HUES6 (cell line): ENCODE measurements around the gene OR9G4.

Experiments
- H3K27ac ChIP-seq: 2 replicates; pipeline ENCODE4 v1.7.0; 2013; ENCODE audit warnings: low read depth, mild to moderate bottlenecking, low read length, inconsistent platforms
- H3K27me3 ChIP-seq: 2 replicates; pipeline ENCODE4 v1.6.1; 2013; ENCODE audit warnings: low read length; ENCODE audit not compliant: control insufficient read depth, insufficient read depth
- H3K36me3 ChIP-seq: 2 replicates; pipeline ENCODE4 v1.6.1; 2013; ENCODE audit warnings: low read length; ENCODE audit not compliant: control insufficient read depth, insufficient read depth
- H3K4me1 ChIP-seq: 2 replicates; pipeline ENCODE4 v1.6.1; 2013; ENCODE audit warnings: low read length; ENCODE audit not compliant: control insufficient read depth, insufficient read depth
- H3K4me3 ChIP-seq: 2 replicates; pipeline ENCODE4 v1.5.1; 2013; ENCODE audit warnings: low read depth, low read length
- H3K9ac ChIP-seq: one replicate; pipeline ENCODE4 v1.6.1; 2013; ENCODE audit warnings: mild to moderate bottlenecking, low read length
- H3K9me3 ChIP-seq: 2 replicates; pipeline ENCODE4 v1.6.1; 2013; ENCODE audit warnings: low read depth, low read length; ENCODE audit not compliant: control insufficient read depth, insufficient read depth

Gene OR9G4

GRCh38 chr11:56714206-56714605 is 34.3 kb downstream of the OR9G4 start:
- no peak overlapping the region for H3K4me3 ChIP-seq
- H3K9ac ChIP-seq, result no peak overlapping the region
- no peaks in the 10 kb centered on the region for H3K36me3 ChIP-seq
- H3K27me3 ChIP-seq, result no peaks in the 10 kb centered on the region
- H3K27ac ChIP-seq, result no peak overlapping the region
- H3K9me3 ChIP-seq, result peaks cover 5% of the 10 kb centered on the region; the same call in 1 of the 2 replicates
- H3K4me1 ChIP-seq, result no peaks in the 10 kb centered on the region

GRCh38 chr11:56706486-56706885 is 42.0 kb downstream of the OR9G4 start:
- no peak overlapping the region for H3K9ac ChIP-seq
- no peaks in the 10 kb centered on the region for H3K4me1 ChIP-seq
- no peak overlapping the region for H3K27ac ChIP-seq
- no peaks in the 10 kb centered on the region for H3K36me3 ChIP-seq
- no peaks in the 10 kb centered on the region for H3K27me3 ChIP-seq
- no peak overlapping the region for H3K4me3 ChIP-seq
- peaks cover 4% of the 10 kb centered on the region; the same call in 1 of the 2 replicates for H3K9me3 ChIP-seq

GRCh38 chr11:56705784-56706396 is 42.6 kb downstream of the OR9G4 start:
- Histone ChIP-seq H3K9ac (no peak overlapping the region), H3K27ac (no peak overlapping the region), H3K9me3 (peaks cover 4% of the 10 kb centered on the region; the same call in 1 of the 2 replicates), H3K27me3 (no peaks in the 10 kb centered on the region), H3K36me3 (no peaks in the 10 kb centered on the region), H3K4me3 (no peak overlapping the region), H3K4me1 (no peaks in the 10 kb centered on the region)

- Histone ChIP-seq H3K27me3 (no peaks in the 10 kb centered on the region), H3K27ac (no peak overlapping the region), H3K4me1 (no peaks in the 10 kb centered on the region), H3K36me3 (no peaks in the 10 kb centered on the region), H3K9ac (no peak overlapping the region), H3K9me3 (no peaks in the 10 kb centered on the region), H3K4me3 (no peak overlapping the region)
Observed at GRCh38 chr11:56700914-56701485, 47.5 kb downstream of the OR9G4 start.

- Histone ChIP-seq H3K36me3 (no peaks in the 10 kb centered on the region), H3K27me3 (no peaks in the 10 kb centered on the region), H3K27ac (no peak overlapping the region), H3K9ac (no peak overlapping the region), H3K9me3 (no peaks in the 10 kb centered on the region), H3K4me3 (no peak overlapping the region), H3K4me1 (no peaks in the 10 kb centered on the region)
Observed at GRCh38 chr11:56700242-56700913, 48.1 kb downstream of the OR9G4 start.

GRCh38 chr11:56698795-56699194 is 49.7 kb downstream of the OR9G4 start, which contains the start of gene OR9G1:
Gene OR9G1 (plus strand): TSS chr11:56699095. CDS start chr11:56700388, 1,293 bp downstream.
- Histone ChIP-seq H3K4me3 (no peak within 1 kb of the TSS), H3K27me3 (no peaks in the 10 kb centered on the region), H3K27ac (no peak within 1 kb of the TSS), H3K9me3 (no peaks in the 10 kb centered on the region), H3K36me3 (no peaks in the 10 kb centered on the region), H3K9ac (no peak within 1 kb of the TSS), H3K4me1 (no peaks in the 10 kb centered on the region)

GRCh38 chr11:56693428-56693827 is 55.1 kb downstream of the OR9G4 start:
- H3K4me3 ChIP-seq, result no peak overlapping the region
- peaks cover 4% of the 10 kb centered on the region; the same call in 1 of the 2 replicates for H3K4me1 ChIP-seq
- H3K27ac ChIP-seq, result no peak overlapping the region
- H3K9ac ChIP-seq, result no peak overlapping the region
- no peaks in the 10 kb centered on the region for H3K9me3 ChIP-seq
- no peaks in the 10 kb centered on the region for H3K36me3 ChIP-seq
- no peaks in the 10 kb centered on the region for H3K27me3 ChIP-seq
